Measurements from ENCODE around the gene CHRNA4.

CHRNA4 gene

DNA sequence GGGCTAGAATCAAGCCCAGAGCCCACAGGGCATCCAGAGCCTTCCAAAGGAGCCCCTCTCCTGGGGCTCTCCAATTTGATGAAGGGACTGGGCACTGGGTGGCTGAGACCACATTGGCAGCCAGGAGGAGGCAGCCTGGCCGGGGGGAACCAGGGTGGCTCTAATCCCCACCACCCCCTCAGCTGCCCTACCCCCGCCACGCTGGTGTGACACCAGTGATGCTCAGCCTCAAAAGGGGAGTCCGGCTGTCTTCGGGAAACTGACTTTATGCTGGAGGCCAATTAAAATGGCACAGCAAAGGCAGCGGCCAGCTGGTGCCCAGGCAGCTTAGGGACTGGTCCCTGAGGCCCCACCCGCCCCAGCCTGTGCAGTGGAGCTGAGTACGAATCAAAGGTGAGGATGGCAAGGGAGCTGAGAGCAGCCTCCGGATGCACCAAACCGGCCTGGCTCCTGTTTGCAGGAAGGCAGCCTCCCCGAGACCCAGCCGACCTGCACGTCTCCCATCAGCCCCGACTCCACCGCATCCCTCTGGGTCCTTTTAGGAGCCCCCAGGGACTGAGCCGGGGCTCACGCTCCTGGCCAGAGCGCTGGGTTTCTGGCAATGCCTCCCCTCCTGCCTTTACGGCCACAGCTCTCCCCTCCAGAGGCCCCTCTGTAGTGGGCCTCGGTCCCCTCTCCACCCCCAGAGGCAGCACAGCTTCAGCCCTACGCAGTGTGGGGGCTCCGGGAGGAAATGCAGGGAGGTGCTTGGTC, 28.5 kb downstream of the CHRNA4 start:
- H3K4me3 ChIP-seq (ENCODE audit: low read depth in 1 of 5, low read length in 5 of 5): no peak overlapping the region
- no peak overlapping the region for H3K27ac ChIP-seq (ENCODE audit: low read depth, low read length)
- H3K27me3 ChIP-seq (ENCODE audit: control insufficient read depth in 5 of 5, insufficient read depth in 4 of 5, low read length in 5 of 5): peaks cover 17 to 65% (median 46%) of the 10 kb centered on the region in 5 donors
- H3K9me3 ChIP-seq (ENCODE audit: control insufficient read depth in 5 of 5, low read length in 5 of 5): peaks cover 0 to 11% (median 10%) of the 10 kb centered on the region in 5 donors
- no peaks in the 10 kb centered on the region for H3K36me3 ChIP-seq (ENCODE audit: control insufficient read depth in 5 of 5, insufficient read depth in 5 of 5, low read length in 5 of 5)
- H3K9ac ChIP-seq (ENCODE audit: low read length in 5 of 5): no peak overlapping the region
- peaks cover 0 to 11% (median 0%) of the 10 kb centered on the region in 5 donors for H3K4me1 ChIP-seq (ENCODE audit: control insufficient read depth in 5 of 5, insufficient read depth in 5 of 5, low read length in 5 of 5)

DNA sequence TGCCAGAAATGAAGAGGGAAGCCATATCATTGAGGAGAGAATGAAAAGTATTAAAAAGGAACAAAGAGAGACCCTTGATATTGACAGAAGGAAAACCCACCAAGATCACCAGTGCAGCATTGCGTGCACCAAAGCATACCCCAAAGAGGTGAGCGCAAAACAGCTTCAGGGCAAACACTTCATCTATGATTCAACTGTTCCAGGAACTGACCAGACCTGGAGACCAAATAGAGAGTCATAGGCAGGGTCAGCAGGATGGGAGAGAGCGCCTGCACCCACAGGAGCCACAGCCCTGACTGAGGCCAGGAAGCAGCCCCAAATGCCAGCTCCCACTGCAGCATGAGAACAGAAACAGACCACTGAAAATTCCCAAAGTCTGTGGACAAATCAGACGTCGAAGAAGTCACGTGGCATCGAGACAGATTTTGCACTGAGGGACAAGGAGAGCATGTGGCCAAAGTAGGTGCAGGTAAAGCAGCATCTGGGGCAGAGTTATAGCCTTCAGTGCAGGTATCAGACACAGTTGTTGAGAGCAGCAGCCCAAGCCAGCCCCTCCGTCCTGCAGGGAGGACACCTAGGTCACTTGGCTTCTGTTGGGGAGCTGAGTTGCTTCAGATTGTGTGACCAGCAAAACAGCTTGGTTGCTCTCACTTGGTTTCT, 29.3 kb downstream of the CHRNA4 start:
- Histone ChIP-seq H3K27me3 (ENCODE audit: control insufficient read depth in 5 of 5, insufficient read depth in 4 of 5, low read length in 5 of 5) (peaks cover 17 to 65% (median 44%) of the 10 kb centered on the region in 5 donors), H3K9me3 (ENCODE audit: control insufficient read depth in 5 of 5, low read length in 5 of 5) (peaks cover 0 to 17% (median 11%) of the 10 kb centered on the region in 5 donors), H3K4me3 (ENCODE audit: low read depth in 1 of 5, low read length in 5 of 5) (no peak overlapping the region), H3K27ac (ENCODE audit: low read depth, low read length) (no peak overlapping the region), H3K4me1 (ENCODE audit: control insufficient read depth in 5 of 5, insufficient read depth in 5 of 5, low read length in 5 of 5) (peaks cover 0 to 11% (median 0%) of the 10 kb centered on the region in 5 donors), H3K9ac (ENCODE audit: low read length in 5 of 5) (no peak overlapping the region), H3K36me3 (ENCODE audit: control insufficient read depth in 5 of 5, insufficient read depth in 5 of 5, low read length in 5 of 5) (no peaks in the 10 kb centered on the region)

DNA sequence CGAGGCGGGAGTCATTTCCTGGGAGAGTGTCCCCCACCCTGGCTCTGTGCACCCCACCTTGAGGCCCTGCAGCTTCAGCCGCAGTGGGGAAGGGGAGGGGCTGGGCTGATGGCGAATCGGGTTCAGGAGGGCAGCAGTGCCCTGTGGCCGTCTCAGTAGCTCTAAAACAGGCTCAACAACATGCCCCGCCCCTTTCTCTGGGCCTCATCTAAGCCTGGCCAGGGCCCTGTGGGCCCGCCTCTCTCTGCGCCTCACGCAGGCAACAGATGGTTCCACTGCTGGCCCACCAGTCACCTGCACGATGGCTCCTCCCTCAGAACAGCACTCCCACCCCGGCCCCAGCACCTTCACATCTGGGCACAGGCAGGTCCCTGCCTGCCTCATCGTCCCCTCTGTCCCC, 30.2 kb downstream of the CHRNA4 start:
- H3K27me3 ChIP-seq (ENCODE audit: control insufficient read depth in 5 of 5, insufficient read depth in 4 of 5, low read length in 5 of 5): peaks cover 17 to 58% (median 36%) of the 10 kb centered on the region in 5 donors
- H3K4me1 ChIP-seq (ENCODE audit: control insufficient read depth in 5 of 5, insufficient read depth in 5 of 5, low read length in 5 of 5): peaks cover 0 to 12% (median 0%) of the 10 kb centered on the region in 5 donors
- H3K27ac ChIP-seq (ENCODE audit: low read depth, low read length): no peak overlapping the region
- H3K36me3 ChIP-seq (ENCODE audit: control insufficient read depth in 5 of 5, insufficient read depth in 5 of 5, low read length in 5 of 5): no peaks in the 10 kb centered on the region
- no peak overlapping the region for H3K4me3 ChIP-seq (ENCODE audit: low read depth in 1 of 5, low read length in 5 of 5)
- H3K9me3 ChIP-seq (ENCODE audit: control insufficient read depth in 5 of 5, low read length in 5 of 5): peaks cover 0 to 22% (median 12%) of the 10 kb centered on the region in 5 donors
- no peak overlapping the region for H3K9ac ChIP-seq (ENCODE audit: low read length in 5 of 5)

DNA sequence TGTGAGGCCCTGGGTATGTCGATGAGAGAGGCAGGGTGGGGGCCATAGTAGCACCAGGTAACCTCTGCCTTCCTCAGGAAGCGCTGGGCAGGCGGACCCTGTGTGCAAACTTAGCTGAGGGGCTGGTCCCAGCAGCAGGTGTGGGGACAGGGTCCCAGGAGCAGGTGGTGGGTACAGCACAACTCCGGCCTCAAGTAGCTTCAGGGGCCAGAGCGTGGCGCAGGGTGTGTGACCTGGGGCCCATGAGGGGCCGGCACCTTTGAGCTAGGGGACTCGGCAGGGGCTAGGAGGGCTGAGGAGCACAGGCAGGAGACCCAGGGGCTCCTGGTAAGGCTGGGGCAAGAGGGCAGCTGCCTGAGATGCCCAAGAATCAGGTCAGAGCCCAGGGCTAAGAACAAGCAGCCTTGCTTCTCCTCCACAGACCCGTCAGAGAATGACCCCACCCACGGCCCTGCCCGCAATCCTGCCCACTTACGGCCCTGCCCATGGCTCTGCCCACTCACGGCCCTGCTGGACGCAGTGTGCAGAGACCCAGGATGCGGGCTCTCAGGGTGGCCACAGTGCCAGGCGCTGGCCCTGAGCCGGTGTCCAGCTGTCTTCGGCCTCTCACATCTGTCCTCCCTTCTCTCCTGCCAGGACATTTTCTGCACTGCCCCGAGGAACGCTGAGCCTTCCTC, 30.9 kb downstream of the CHRNA4 start:
- Histone ChIP-seq H3K9me3 (ENCODE audit: control insufficient read depth in 5 of 5, low read length in 5 of 5) (peaks cover 0 to 22% (median 12%) of the 10 kb centered on the region in 5 donors), H3K27ac (ENCODE audit: low read depth, low read length) (no peak overlapping the region), H3K27me3 (ENCODE audit: control insufficient read depth in 5 of 5, insufficient read depth in 4 of 5, low read length in 5 of 5) (peaks cover 17 to 51% (median 34%) of the 10 kb centered on the region in 5 donors), H3K9ac (ENCODE audit: low read length in 5 of 5) (no peak overlapping the region), H3K36me3 (ENCODE audit: control insufficient read depth in 5 of 5, insufficient read depth in 5 of 5, low read length in 5 of 5) (no peaks in the 10 kb centered on the region), H3K4me1 (ENCODE audit: control insufficient read depth in 5 of 5, insufficient read depth in 5 of 5, low read length in 5 of 5) (peaks cover 0 to 6% (median 0%) of the 10 kb centered on the region in 5 donors), H3K4me3 (ENCODE audit: low read depth in 1 of 5, low read length in 5 of 5) (no peak overlapping the region)

DNA sequence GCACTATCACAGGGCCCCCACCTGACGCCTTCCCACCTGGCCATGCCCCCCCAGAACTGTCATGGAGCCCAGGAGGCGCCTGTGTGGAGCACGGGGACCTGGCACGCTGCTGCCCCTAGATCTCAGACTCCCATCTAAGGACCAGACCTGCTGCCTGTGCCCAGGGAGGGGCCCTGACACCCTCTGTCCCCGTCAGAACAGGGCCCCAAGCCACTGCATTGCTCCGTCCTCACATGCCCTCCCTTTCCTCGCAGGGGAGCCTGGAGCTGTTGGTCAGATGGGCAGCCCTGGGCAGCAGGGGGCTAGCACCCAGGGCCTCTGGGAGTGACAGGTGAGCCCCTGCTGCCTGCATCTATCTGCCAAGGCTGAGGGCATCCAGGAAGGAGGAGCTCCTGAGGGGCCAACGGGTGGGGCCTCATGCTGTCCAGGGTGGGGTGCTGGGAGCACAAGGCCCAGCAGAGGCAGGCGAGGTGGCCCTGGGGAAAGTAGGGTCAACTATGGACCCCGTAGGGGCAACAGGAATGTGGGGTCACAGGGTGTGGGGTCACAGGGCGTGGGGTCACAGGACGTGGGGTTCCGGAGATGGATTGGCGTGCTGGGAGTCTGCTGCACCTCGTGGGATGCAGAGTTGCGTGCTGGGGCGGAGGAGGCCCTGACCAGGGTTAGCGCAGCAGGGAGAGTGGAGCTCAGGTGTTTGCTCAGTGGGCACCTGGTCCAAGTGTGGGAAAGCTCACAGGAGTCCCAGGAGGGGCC, 31.6 kb downstream of the CHRNA4 start:
- Histone ChIP-seq H3K9me3 (ENCODE audit: control insufficient read depth in 5 of 5, low read length in 5 of 5) (peaks cover 0 to 22% (median 12%) of the 10 kb centered on the region in 5 donors), H3K27me3 (ENCODE audit: control insufficient read depth in 5 of 5, insufficient read depth in 4 of 5, low read length in 5 of 5) (peaks cover 17 to 44% (median 27%) of the 10 kb centered on the region in 5 donors), H3K9ac (ENCODE audit: low read length in 5 of 5) (no peak overlapping the region)

DNA sequence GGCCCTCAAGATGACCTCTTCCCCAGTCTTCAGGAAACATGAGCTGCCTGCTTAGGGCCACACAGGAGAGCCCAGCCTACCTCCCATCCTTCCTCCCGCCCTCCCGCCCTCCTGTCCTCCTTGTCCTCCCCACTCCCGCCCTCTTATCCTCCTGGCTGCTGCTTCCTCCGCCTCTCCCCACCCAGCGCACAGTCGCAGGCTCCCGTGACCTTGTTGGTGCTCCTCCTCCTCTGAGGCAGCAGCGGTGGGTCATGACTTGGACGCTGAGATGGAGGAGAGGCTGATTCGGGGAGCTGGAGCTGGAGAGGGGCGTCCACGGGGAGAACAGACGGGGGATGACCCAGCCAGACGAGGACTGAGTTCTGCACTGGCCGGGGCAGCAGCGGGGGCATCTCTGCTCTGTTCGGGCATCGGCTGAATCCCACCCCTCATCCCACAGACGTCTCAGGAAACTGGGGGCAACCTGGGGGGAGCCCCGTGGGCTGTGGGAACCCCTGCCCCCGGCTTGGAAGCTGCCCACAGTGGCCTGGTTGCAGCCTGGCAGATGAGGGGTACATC, 32.4 kb downstream of the CHRNA4 start:
- Histone ChIP-seq H3K4me3 (ENCODE audit: low read depth in 1 of 5, low read length in 5 of 5) (no peak overlapping the region), H3K27ac (ENCODE audit: low read depth, low read length) (no peak overlapping the region), H3K27me3 (ENCODE audit: control insufficient read depth in 5 of 5, insufficient read depth in 4 of 5, low read length in 5 of 5) (peaks cover 17 to 44% (median 22%) of the 10 kb centered on the region in 5 donors), H3K4me1 (ENCODE audit: control insufficient read depth in 5 of 5, insufficient read depth in 5 of 5, low read length in 5 of 5) (peaks cover 0 to 6% (median 0%) of the 10 kb centered on the region in 5 donors), H3K9ac (ENCODE audit: low read length in 5 of 5) (no peak overlapping the region), H3K36me3 (ENCODE audit: control insufficient read depth in 5 of 5, insufficient read depth in 5 of 5, low read length in 5 of 5) (no peaks in the 10 kb centered on the region), H3K9me3 (ENCODE audit: control insufficient read depth in 5 of 5, low read length in 5 of 5) (peaks cover 0 to 22% (median 12%) of the 10 kb centered on the region in 5 donors)

More for the DNA sequence above, 31.6 kb downstream of the CHRNA4 start:
- Histone ChIP-seq H3K27ac (ENCODE audit: low read depth, low read length) (no peak overlapping the region), H3K4me3 (ENCODE audit: low read depth in 1 of 5, low read length in 5 of 5) (no peak overlapping the region), H3K36me3 (ENCODE audit: control insufficient read depth in 5 of 5, insufficient read depth in 5 of 5, low read length in 5 of 5) (no peaks in the 10 kb centered on the region), H3K4me1 (ENCODE audit: control insufficient read depth in 5 of 5, insufficient read depth in 5 of 5, low read length in 5 of 5) (peaks cover 0 to 6% (median 0%) of the 10 kb centered on the region in 5 donors)

DNA sequence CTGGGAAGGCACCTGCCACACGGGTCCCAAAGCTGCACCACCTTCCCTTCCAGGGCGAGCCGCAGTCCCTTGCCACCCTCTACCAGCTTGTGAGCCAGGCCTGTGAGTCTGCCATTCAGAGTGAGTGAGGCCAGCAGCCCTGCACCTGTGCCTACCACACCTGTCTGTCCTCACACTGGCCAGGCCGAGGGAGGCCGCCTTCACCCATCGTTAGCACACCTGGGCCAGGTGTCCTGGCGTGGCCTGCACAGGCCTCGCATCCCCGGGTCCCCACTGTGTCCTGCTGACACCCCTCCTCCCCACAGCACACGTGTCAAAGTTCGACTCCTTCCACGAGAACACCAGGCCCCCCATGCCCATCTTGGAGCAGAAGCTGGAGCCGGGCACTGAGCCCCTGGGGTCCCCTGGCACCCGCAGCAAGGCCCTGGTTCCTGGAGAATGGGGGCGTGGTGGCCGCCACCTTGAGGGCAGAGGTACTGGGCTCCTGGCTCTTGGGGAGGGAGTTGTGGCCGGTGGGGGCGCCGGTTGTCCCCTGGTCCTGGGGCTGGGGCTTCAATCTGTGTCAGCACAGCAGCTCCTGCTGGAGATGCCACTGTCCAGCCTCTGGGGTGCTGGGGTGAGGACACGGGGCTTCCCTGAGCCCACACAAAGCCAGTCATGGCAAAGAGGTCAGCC, 33.0 kb downstream of the CHRNA4 start:
- Histone ChIP-seq H3K4me1 (ENCODE audit: control insufficient read depth in 5 of 5, insufficient read depth in 5 of 5, low read length in 5 of 5) (peaks cover 0 to 7% (median 5%) of the 10 kb centered on the region in 5 donors), H3K27me3 (ENCODE audit: control insufficient read depth in 5 of 5, insufficient read depth in 4 of 5, low read length in 5 of 5) (peaks cover 14 to 38% (median 19%) of the 10 kb centered on the region in 5 donors), H3K9ac (ENCODE audit: low read length in 5 of 5) (no peak overlapping the region)

DNA sequence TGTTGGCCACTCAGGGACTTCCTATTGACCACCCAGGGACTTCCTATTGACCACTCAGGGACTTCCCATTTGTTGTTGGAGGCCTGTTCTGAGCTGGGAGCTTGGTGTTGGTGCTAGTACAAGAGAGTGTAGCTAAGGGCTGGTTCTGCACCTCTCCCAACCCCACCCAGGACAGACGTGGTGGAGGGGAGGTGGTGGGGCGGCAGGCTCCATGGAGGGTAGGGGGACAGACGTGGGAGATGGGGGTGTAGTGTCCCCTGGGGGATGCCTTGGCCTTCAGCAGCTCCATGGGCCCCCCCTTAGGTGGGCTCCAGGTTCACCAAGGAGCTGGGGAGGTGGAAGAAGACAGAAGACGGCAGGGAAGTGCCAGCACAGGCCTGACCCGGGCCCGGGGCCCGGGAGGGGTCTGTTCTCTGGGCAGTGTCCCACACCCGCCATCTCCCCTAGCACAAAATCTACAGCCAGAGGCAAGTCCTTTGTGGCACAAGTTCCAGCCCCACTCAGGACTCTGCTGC, 33.9 kb downstream of the CHRNA4 start:
- Histone ChIP-seq H3K9me3 (ENCODE audit: control insufficient read depth in 5 of 5, low read length in 5 of 5) (peaks cover 0 to 21% (median 12%) of the 10 kb centered on the region in 5 donors), H3K9ac (ENCODE audit: low read length in 5 of 5) (no peak overlapping the region), H3K4me1 (ENCODE audit: control insufficient read depth in 5 of 5, insufficient read depth in 5 of 5, low read length in 5 of 5) (peaks cover 0 to 16% (median 14%) of the 10 kb centered on the region in 5 donors), H3K36me3 (ENCODE audit: control insufficient read depth in 5 of 5, insufficient read depth in 5 of 5, low read length in 5 of 5) (no peaks in the 10 kb centered on the region), H3K27me3 (ENCODE audit: control insufficient read depth in 5 of 5, insufficient read depth in 4 of 5, low read length in 5 of 5) (peaks cover 12 to 33% (median 18%) of the 10 kb centered on the region in 5 donors), H3K4me3 (ENCODE audit: low read depth in 1 of 5, low read length in 5 of 5) (no peak overlapping the region), H3K27ac (ENCODE audit: low read depth, low read length) (peak overlapping the region; percentile 1)

More for the DNA sequence above, 33.0 kb downstream of the CHRNA4 start:
- H3K36me3 ChIP-seq (ENCODE audit: control insufficient read depth in 5 of 5, insufficient read depth in 5 of 5, low read length in 5 of 5): no peaks in the 10 kb centered on the region
- peaks cover 0 to 22% (median 12%) of the 10 kb centered on the region in 5 donors for H3K9me3 ChIP-seq (ENCODE audit: control insufficient read depth in 5 of 5, low read length in 5 of 5)
- H3K4me3 ChIP-seq (ENCODE audit: low read depth in 1 of 5, low read length in 5 of 5): no peak overlapping the region
- H3K27ac ChIP-seq (ENCODE audit: low read depth, low read length): no peak overlapping the region

Data from subcutaneous abdominal adipose tissue (tissue), 5 donors.